Stomach (tissue), 4 donors: ENCODE data around the gene TAS1R3.

Experiments
- EP300 ChIP-seq: sonication (generic); formaldehyde crosslinking; IDR thresholded peaks from one replicate; pipeline ENCODE4 v1.6.1; 2017; ENCODE audit warnings: antibody characterized with exemption
- POLR2A ChIP-seq, 4 donors: fragments of 450-650 bp; IDR thresholded peaks; one replicate each; pipeline ENCODE4 v1.6.1; 2016; ENCODE audit warnings: antibody characterized with exemption in 4 of 4, control low read depth in 2 of 4, mild to moderate bottlenecking in 1 of 4, moderate library complexity in 1 of 4
- TF ChIP-seq, protein P1 (sequence below), 7 experiments: fragments of 450-650 bp in 4 of 7; fragments of 200-600 bp in 3 of 7; sonication (generic) in 3 of 7; IDR thresholded peaks; one replicate each; pipeline ENCODE4 v1.5.1; 2016 to 2019; ENCODE audit warnings: antibody characterized with exemption in 7 of 7, control low read depth in 2 of 7, mild to moderate bottlenecking in 1 of 7

DNA sequence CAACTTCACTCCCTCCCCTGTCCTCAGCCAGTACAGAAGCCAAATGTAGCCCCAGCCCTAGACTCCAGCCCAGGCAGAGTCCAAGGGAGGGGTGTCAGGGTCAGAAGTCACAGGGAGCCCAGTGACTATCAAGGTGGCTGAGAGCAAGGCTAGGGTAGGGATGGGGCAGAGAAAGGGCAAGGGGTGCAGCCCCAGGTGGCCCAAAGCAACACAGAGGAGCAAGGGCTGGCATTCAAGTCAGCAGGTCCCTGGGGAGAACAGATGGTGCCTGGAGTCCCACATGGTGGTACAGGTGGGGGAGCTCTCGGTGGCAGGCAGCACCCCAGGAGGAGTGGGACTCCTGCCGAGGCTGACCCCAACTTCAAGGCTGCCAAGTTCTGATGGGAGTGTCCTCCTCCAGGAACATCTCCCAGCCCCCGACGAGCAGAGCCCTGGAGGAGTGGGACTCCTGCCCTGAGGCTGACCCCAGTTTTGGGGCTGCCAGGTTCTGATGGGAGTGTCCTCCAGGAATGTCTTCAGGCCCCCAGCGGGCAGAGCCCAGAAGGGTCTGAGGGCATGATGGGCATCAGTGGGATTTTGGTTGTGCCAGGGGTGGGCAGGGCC lies 21.8 kb downstream of the TAS1R3 start:
- TF ChIP-seq POLR2A (IDR thresholded peaks at IDR 0.05) (no peak), EP300 (no peak)
- TF ChIP-seq, protein P1, sequence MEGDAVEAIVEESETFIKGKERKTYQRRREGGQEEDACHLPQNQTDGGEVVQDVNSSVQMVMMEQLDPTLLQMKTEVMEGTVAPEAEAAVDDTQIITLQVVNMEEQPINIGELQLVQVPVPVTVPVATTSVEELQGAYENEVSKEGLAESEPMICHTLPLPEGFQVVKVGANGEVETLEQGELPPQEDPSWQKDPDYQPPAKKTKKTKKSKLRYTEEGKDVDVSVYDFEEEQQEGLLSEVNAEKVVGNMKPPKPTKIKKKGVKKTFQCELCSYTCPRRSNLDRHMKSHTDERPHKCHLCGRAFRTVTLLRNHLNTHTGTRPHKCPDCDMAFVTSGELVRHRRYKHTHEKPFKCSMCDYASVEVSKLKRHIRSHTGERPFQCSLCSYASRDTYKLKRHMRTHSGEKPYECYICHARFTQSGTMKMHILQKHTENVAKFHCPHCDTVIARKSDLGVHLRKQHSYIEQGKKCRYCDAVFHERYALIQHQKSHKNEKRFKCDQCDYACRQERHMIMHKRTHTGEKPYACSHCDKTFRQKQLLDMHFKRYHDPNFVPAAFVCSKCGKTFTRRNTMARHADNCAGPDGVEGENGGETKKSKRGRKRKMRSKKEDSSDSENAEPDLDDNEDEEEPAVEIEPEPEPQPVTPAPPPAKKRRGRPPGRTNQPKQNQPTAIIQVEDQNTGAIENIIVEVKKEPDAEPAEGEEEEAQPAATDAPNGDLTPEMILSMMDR (IDR thresholded peaks at IDR 0.05): no peak
